GM18951 (cell line): ENCODE results near the gene SEMA6A.

ENCODE experiments used
- POLR2A ChIP-seq: IDR thresholded peaks from 4 replicates; pipeline ENCODE4 v1.6.1; 2011; ENCODE audit warnings: mild to moderate bottlenecking; ENCODE audit not compliant: insufficient read length, insufficient read depth; ENCODE audit errors: extremely low read depth
- in situ Hi-C: fragments of 300-500 bp; cut with MboI; formaldehyde crosslinking; loops from one replicate; pipeline ENCODE4 v1.12.0; 2022; ENCODE audit warnings: low sequenced_read_pairs, mixed read lengths, inconsistent platforms; ENCODE audit not compliant: unreplicated experiment

The SEMA6A gene, protein sequence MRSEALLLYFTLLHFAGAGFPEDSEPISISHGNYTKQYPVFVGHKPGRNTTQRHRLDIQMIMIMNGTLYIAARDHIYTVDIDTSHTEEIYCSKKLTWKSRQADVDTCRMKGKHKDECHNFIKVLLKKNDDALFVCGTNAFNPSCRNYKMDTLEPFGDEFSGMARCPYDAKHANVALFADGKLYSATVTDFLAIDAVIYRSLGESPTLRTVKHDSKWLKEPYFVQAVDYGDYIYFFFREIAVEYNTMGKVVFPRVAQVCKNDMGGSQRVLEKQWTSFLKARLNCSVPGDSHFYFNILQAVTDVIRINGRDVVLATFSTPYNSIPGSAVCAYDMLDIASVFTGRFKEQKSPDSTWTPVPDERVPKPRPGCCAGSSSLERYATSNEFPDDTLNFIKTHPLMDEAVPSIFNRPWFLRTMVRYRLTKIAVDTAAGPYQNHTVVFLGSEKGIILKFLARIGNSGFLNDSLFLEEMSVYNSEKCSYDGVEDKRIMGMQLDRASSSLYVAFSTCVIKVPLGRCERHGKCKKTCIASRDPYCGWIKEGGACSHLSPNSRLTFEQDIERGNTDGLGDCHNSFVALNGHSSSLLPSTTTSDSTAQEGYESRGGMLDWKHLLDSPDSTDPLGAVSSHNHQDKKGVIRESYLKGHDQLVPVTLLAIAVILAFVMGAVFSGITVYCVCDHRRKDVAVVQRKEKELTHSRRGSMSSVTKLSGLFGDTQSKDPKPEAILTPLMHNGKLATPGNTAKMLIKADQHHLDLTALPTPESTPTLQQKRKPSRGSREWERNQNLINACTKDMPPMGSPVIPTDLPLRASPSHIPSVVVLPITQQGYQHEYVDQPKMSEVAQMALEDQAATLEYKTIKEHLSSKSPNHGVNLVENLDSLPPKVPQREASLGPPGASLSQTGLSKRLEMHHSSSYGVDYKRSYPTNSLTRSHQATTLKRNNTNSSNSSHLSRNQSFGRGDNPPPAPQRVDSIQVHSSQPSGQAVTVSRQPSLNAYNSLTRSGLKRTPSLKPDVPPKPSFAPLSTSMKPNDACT

DNA sequence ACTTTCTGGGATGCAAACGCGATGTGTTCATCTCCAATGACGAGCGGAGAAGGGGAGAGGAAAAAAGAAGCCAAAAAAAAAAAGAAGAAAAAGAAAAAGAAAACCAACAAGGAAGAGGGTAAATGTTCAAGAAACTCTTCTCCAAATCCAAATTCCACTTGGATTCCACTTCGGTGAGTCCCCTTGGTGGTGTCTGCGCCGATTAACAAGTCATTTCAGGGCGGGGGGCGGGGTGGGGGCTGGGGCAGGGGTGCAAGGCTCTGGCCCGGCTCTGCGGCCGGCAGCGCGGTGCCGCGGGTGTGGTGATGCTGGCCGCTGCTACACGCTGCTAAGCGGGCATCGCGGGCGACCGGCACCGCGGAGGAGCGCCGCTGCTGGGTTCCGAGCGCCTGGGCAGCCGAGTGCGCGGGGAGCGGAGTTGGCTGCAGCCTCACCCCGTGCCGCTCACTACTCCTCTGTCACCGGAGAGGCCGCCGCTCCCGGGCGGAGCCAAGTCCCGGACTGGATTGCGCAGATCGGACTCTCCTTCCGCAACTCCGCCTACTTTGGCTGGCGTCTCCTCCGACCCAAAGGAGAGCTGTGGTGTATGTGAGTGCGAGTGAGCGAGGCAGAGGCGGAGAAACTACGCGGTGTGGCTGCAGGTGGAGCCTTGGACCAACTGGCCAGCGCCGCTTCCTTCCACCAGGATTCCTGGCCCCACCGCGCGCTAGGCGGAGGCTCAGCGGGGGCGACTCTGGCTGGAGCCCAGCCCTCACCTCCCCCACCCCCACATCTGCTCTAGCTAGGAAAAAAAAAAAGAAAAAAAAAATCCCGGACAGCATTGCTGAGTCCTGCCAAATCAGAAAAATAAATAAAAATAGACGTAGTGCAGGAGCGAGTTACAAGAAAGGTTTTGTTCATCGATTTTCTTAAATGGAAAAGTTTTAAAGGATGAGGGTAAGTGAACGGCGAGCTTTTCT, at the start of gene SEMA6A:
TSS of gene SEMA6A (minus strand) at position 457 of the 959 bp plus-strand sequence. CDS start 69,879 bp downstream, outside the sequence.
- in situ Hi-C loops: loop anchor here (10.0 to 25.0 kb wide), 2 partner anchors 370 to 437 kb away; no protein-coding TSS in a partner anchor

DNA sequence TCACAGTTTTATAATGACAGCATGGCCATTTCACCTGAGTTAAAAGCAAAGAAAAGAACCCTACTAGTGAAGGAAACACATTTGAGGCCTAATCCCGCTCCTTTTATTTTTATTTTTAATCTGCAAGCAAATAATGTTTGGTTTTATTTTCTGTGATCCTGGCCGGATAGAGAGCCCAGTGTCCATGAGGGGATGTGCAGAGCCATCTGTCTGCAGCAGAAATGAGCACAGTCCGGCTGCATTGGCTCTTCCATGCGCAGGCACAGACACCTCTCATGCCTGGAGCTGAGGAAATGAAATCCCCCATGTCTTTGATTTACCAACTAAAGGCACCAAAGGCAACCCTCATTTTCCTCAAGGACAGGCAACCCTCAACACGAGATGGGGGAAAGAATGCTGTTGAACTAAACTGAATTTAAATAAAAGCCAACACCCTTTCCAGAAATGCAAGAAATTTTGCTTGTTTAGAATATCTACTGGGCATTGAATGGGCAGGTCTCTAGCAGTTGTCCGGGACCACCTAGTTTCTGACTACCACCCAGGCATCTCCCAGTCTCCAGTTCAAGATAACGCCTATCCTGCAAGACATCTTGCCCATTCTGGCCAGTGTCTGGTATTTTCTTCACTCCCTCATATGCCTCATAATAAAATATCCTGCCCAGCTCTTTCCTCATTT, 47.9 kb upstream of the SEMA6A start:
- in situ Hi-C loops: no loop called here
- TF ChIP-seq POLR2A: no peak

More for the DNA sequence above, at the start of gene SEMA6A:
- peak; percentile 62 for TF ChIP-seq POLR2A

DNA sequence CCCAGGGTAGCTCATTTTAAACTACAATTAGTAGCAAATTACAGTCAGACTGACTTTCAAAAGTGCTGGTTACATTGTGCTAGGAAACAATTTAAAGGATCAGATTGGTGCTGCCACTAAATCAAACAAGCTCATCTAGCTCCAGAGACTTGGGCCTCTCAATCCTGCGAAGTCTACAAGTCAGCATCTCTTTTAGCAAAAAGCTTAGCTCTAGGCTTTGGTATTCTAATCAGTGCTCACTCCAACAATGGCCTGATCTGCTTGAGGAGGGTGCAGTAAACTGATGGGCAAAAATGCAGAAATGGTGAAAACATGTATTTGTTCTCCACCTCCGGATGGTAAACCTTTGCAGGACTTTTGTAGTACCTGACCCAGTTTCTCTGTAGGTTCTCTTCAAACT, 47.0 kb upstream of the SEMA6A start:
- in situ Hi-C loops: no loop called here
- TF ChIP-seq POLR2A: no peak

DNA sequence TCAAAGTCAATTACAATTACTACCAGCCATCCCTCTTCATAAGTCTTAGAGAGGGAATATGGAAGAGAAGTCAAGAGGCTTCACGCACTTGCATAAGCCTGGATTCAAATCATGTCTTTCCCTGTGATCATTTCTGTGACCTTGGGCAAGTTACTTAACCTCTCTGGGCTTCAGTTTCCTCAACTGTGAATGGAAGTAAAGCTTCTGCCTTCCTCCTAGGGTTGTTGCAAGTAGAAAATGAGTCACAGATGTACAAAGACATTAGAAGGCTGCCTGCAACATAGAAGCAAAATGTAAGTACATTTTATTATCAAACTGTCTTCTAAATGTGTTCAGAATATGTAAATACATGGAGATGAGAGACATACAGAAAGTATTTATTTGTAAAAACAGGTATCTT, 42.3 kb upstream of the SEMA6A start:
- in situ Hi-C loops: no loop called here
- no peak for TF ChIP-seq POLR2A

DNA sequence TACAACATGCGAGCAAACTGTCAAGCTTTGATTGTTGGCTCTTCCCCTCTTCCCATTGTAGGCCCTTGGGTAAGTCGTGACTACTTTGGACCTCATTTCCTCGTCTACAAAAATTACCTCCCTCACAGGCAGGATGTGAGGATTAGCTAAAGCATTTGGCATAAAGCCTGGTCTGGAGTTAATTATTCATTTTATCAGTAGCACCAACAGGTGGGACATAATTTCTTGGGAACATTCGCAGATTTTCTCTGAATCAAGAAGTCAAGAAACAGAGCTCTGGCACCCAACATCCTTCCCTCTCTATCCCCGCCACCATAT, 39.9 kb upstream of the SEMA6A start:
- in situ Hi-C loops: no loop called here
- no peak for TF ChIP-seq POLR2A

DNA sequence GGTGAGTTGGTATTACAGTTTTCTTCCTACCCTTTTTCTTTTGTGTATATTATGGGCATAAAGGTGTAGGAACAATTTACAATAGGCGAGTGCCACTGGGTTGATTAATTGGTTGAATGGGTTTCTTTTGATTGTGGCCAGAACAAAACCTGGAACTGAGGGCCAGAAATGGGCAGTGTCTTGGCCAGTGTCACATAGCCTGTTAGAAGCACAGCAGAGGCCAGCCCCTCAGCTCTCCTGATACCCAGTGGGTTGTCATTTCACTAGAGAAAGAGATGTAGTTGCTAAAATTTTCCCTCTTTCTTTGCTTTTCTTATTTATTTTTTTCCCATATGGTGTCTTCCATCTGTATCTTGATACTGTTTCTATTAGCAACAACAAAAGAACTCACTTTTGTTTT, 38.8 kb upstream of the SEMA6A start:
- TF ChIP-seq POLR2A: no peak

DNA sequence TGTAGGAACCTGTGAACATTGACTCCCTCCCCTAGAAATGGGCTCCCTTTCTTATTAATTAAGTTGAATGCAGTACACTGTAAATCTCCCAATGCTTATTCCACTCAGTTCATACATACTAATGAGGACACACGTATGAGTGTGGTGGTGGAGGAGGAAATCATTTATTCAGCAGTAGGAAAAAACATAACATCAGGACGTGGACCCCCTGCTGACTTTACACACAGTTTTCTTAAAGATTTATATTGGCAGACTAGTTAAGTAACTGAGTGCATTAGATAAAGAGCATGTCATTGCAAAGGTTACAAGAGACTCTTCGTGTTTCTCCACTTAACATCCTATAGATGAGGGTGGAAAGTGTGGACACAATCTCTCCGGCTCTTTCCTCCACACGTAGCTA, 37.8 kb upstream of the SEMA6A start:
- TF ChIP-seq POLR2A: no peak
- in situ Hi-C loops: no loop called here

More for the DNA sequence above, 38.8 kb upstream of the SEMA6A start:
- in situ Hi-C loops: no loop called here

DNA sequence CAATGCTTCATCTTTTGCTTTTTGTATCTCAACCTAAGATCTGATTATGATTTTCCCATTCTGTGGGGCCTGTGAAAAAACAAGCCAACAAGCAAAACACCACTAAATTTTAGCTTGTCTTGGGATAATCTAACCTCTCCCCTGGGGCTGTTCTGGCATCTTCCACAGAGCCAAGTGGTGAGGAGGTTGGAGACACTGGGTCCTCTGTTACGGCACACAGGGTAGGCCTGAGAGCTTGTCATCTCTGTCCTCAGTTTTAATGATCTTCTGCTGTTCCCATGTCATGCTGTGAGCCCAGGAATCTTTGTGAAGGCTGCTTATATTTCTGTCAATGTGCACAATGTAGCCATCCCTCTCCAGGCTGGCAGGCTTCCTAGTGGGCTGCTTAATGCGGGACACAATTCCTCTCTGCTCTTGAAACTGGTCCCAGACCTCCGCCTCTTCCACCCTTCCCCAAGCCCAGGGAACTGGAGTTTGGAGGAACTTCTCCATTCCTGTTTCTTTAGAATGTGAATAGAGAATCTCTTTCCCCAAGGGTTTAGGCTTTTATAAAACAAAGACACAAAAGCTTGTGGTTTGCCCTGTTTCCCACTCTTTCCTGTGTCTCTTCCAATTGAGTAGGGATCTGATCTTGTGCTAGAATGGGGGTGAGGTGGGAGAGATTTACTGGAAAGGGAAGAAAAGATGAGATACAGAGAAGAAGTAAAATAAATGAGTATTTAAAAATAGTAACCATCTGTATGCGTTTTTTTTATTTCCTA, 30.9 kb upstream of the SEMA6A start:
- in situ Hi-C loops: no loop called here
- TF ChIP-seq POLR2A: no peak

DNA sequence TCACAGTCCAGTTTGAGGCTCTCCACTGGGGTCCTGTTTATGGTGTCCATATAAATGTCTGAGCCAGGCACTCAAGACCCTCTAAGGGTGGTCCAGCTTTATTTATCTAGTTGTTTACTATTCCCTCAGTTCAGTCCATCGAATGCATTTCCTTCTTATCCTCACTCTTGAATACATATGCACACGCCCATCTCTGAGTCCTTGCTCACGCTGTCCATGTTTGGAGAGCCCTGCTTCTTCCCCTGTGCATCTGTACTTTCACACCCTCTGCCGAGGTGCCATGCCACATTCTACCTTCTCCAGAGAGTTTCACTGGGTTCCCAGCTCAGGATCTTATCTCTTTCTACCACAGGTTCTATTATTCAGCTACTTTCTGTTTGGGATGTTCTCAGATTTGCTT, 30.2 kb upstream of the SEMA6A start:
- in situ Hi-C loops: no loop called here

DNA sequence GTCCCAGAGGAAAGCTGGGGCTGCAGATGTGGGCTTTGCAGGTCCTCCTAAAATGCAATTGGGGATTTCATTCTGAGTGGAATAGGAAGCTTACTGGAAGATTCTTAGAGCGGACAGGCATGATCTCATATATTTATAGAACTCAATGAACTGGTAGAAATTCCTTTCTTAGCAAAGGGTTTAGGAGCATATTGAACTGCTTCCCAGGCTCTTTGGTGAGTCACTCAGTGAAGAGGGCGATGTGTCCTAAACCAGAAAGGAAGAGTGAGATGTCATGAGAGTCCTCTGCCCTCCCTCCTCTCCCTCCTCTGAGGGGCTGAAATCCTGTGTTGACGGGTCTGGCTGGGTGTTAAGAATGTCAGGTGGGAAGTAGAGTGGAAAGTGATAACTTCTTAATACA, 26.3 kb upstream of the SEMA6A start:
- no peak for TF ChIP-seq POLR2A
- in situ Hi-C loops: no loop called here

More for the DNA sequence above, 30.2 kb upstream of the SEMA6A start:
- TF ChIP-seq POLR2A: no peak

DNA sequence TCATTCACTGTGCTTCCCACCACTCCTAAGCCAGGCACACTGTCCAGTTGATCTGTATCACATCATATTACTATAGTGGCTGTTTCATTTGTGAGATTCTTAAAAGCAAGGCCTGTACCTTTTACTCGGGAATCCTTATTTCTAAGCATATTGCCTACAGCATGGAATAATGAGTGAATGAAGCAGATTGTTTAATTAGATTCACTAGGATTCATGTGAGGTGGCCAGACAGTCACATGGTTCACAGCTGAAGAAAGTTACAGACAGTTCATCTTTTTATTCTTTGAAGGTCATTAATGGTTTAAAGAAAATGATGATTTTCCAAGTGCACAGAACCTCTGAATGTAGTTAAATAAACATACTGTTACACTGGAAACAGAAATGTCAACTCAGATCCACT, 24.3 kb upstream of the SEMA6A start:
- in situ Hi-C loops: no loop called here
- no peak for TF ChIP-seq POLR2A
